Muscle of back (tissue), 11 donors: ENCODE measurements around the gene PID1. TPM values are rescaled to one million over a fixed set of nuclear protein-coding genes. Genes with fewer than 3 reads are reported as not detected.

Experiments used
- DNase-seq, 3 donors: peaks; one replicate each; pipeline versions ENCODE4 v3.0.0 to v3.0.0-alpha.2; 2013
- polyA plus RNA-seq, 10 donors: library from polyadenylated mRNA; unstranded; fragments of 120-200 nt; gene quantifications; one replicate each; pipeline ENCODE4 v1.2.1, GENCODE V29; 2013; ENCODE audit not compliant: insufficient read length in 10 of 10

The PID1 gene
- polyA plus RNA-seq, 10 donors: 21.7 to 49.7 (median 28.5) TPM

DNA sequence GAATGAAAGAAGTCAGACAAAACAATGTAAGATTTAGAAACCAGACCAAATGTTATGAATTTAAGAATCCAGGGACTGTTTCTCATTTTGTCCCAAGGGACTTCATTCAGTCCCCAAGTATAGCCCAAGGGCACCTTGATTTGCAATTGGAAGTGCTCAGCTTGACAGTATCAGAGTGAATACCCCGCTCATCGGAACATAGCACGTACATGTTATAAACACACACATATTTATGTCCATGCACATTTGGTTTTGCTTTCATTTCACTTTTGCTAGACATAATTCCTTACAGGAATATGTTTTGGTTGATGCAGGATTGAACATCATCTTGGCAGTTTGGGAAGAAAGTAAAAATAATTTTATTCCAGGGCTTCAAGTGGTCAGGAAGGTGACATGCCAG lies 100.2 kb downstream of the PID1 start:
- no peak for DNase-seq

- DNase-seq: no peak
Observed at GRCh38 chr2:229170171-229170570, 100.9 kb downstream of the PID1 start.

- no peak for DNase-seq
Observed at GRCh38 chr2:229169751-229170150, 101.3 kb downstream of the PID1 start.

- DNase-seq: no peak
Observed at GRCh38 chr2:229164545-229165249, 106.4 kb downstream of the PID1 start.

- DNase-seq: no peak
Observed at GRCh38 chr2:229163893-229164292, 107.2 kb downstream of the PID1 start.

- no peak for DNase-seq
Observed at GRCh38 chr2:229162015-229162414, 109.1 kb downstream of the PID1 start.

- no peak for DNase-seq
Observed at GRCh38 chr2:229160984-229161383, 110.1 kb downstream of the PID1 start.

- no peak for DNase-seq
Observed at GRCh38 chr2:229160180-229160579, 110.9 kb downstream of the PID1 start.

DNA sequence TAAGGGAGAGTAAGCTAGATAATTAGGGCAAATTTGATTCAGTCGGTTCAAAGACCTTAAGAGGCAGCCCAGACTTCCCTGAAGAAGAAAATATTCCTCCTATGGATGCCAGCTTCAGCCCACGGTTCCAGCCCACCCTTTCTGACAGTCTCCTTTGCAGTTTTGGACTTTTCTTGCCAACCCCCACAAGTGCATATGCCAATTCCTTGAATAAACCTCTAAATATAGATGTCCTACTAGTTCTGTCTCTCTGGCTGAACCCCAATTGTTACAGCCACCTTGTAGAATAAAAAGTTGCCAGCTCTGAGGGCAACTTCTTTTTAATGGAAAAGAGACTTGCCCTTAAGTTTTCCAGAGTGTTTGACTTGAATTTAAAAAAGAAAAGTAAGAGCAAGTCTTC lies 111.7 kb downstream of the PID1 start:
- no peak for DNase-seq

DNA sequence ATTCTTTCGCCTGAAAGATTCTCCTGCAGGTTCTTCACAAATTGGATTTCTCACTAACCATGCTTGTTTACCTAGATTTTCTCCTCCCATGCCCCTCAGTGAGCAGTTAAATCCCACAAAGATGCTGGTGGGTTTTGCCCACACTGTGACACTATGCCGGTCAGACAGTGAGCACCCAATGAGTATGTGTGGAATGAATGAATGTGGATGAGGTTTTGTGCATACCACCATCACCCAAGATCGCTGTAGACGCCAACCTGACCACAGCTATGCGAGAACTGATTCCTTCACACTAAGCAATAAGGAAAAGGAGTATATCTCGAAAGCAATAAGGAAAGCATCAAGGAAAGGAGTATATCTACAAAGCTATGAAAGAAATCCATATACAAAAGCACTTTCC lies 116.7 kb downstream of the PID1 start:
- peak in 1 of 3 donors; percentile 63 for DNase-seq

- no peak for DNase-seq
Observed at GRCh38 chr2:229153951-229154350, 117.1 kb downstream of the PID1 start.

GRCh38 chr2:229153267-229153666 lies 117.8 kb downstream of the PID1 start:
- DNase-seq: no peak

DNA sequence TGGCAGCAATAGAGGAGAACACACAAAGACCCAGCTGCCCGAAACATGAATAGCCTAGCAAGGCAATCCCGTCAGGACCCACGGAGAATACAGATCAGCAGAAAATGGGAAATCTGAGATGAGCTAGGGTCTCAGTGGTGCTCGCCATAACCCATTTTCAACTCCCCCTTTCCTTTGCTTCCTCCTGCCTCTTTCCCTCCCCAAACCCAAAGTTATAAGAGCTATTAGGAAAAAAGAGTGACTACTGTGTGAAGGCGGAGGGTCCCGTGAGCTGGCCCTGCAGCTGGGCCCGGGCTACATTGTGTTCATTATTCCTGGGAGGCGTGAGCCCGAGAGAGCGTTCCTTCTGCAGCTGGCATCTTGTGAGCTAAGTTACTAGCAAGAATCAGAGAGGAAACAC lies 118.4 kb downstream of the PID1 start:
- DNase-seq: no peak

- DNase-seq: no peak
Observed at GRCh38 chr2:229150317-229150716, 120.8 kb downstream of the PID1 start.

DNA sequence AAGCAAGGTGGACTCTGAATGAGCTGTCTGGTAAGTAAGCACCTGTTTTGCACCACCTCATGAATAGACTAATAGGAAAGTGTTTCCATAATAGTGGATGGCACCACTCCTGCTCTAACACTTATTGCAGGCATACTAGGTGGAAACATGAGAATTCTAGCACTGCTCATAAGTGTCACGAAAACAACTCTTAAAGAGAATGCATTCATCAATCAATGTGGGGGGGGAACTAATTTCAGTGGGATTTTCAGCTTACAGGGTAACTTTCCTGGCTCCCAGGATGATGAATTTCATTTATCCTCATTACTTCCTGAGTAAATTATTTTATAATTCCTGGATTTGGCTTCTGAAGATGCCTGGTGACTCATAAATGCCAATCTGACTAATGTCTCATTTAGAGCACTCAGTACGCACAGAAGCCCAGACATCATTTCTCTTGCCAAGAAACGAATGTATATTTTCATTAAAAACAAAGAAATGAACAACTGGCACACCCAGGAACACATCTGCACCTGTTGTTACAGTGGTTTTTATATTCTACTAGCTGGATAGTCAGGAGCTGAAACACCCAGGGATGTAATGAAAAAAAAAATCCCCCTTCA lies 129.6 kb downstream of the PID1 start:
- DNase-seq: no peak

- no peak for DNase-seq
Observed at GRCh38 chr2:229137639-229138038, 133.4 kb downstream of the PID1 start.

- DNase-seq: no peak
Observed at GRCh38 chr2:229137066-229137465, 134.0 kb downstream of the PID1 start.

DNA sequence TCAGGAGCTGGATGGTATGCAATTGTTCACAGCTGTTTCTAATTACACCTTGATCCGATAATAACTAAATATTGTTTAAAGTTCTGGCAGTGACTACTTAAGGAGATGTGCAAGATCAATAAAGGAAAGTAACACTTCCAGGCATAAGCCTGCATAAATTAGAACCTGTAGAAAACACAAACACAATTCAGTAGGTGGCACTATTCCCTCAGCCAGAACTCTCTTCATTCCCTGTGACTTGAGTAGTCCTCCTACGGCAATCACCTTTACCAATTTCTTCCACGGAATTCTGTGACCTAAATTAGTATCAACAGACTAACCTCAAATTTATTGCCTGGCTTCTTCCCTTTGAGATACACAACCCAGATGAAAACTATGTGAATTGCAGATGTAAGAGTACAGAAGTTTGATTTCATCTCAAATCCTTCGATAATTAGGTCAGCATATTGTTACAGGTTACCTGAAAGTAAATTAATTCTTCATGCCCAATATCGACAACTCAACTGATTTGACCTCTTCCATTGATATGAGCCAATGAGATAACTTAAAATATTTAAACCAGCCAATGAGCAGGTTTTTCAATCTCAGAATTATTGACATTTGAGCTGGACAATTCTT lies 137.8 kb downstream of the PID1 start:
- DNase-seq: peak in 2 of 3 donors; percentile 35 to 60

DNA sequence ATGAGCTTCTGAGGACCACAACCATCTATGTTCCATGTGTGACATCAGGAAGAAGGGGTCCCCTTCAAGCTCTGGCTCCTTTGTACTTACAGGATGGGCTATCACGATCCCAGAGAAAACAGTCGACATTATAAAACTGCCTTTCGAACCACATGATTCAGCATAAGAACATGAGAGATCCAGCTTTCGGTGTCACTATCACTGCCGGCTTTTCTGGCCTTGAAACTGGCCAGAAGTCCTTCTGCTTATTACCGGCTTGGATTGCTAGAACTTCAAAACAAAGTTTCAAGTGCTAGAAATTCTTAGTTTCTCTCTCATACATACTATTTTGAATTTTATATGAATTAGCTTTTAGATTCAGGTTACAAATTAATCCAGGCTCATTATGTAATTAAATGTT lies 138.9 kb downstream of the PID1 start:
- no peak for DNase-seq

DNA sequence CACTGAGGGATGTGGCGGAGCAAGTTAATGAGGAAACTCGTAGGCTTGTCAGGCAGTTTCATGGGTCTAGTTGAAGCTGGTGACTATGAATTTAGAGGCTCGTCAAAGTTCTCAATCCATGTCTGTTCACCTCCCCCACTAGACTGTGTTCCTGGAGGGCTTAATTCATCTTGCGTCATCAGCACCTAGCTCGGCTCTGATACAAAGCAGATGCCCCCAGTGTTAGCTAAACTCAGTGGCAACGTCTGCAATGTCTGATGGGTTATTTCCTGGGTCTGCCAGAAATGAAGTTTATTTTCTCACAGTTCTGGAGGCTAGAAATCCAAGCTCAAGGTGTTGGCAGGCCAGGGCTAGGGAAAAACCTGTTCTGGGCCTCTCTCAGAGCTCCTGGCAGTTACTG lies 140.6 kb downstream of the PID1 start:
- DNase-seq: no peak

- peak in 1 of 3 donors; percentile 37 for DNase-seq
Observed at GRCh38 chr2:229129738-229130371, 141.2 kb downstream of the PID1 start.

GRCh38 chr2:229127471-229127870 lies 143.6 kb downstream of the PID1 start:
- DNase-seq: no peak

DNA sequence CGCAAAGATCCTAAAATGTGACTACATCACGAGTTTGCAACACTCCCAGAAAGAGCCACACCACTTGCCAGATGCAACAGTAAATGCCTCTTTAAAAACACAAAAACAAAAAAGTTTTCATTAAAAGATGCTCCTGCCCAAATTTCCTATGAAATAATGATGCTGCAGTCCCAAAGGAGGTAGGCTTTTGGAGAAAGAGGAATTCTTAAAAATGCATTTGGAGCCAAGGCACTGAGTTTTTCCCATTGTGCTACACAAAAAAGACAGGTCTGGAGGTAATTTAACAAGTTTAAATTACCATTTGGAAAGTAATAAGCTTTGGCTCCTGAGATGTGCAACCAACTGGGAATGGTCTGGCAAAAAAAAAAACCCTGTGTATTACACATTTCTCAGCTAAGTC lies 145.0 kb downstream of the PID1 start:
- DNase-seq: peak; percentile 54 to 90 (median 78)
